Measurements from ENCODE around the gene APP.

DNA sequence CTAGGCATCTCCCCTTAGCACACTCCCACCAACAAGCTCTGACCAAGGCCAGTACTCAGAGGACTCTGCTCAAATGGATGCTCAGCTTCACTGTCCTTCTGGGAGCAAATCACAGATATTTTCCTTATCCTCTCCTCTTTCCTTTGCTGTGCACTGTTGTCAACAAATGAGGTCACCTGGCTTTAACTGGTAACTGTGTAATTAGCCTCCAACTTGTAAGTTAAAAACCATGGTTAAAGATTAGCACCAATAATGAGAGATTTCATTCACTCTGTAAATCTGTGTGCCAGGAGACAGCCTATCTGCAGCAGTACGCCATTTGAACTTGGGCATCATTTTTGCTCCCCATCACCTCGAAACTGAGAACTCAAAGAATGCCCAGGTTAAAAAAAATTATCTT, 286.3 kb downstream of the APP start:
- TF ChIP-seq CTCF (IDR thresholded peaks at IDR 0.05; ENCODE audit: low read depth, low read length): no peak
- no peak for TF ChIP-seq EZH2phosphoT487 (IDR thresholded peaks at IDR 0.05; ENCODE audit: low read depth)

Measured in OCI-LY3 (cell line).